Occipital lobe (tissue), 2 donors: ENCODE measurements around the gene RBM38. TPM values are rescaled to one million over a fixed set of nuclear protein-coding genes. Genes with fewer than 3 reads are reported as not detected.

Source experiments
- DNase-seq: peaks from one replicate; lab custom pipeline; 2025; lab: John Stamatoyannopoulos, UW
- total RNA-seq: library from RNA; depleted of rRNA; stranded (reverse); fragments of >200 nt; gene quantifications from one replicate; pipeline ENCODE4 v1.2.3, GENCODE V29; 2014

Gene RBM38
- total RNA-seq, 1 donor from 2014 or later: 11.2 TPM

GRCh38 chr20:57391439-57392301 is 474 bp downstream of the RBM38 start:
- no peak for DNase-seq

GRCh38 chr20:57392512-57393271 is 1.5 kb downstream of the RBM38 start:
- no peak for DNase-seq

GRCh38 chr20:57393321-57394120 is 2.3 kb downstream of the RBM38 start:
- no peak for DNase-seq

- no peak for DNase-seq
Observed at GRCh38 chr20:57394121-57395082, 3.2 kb downstream of the RBM38 start.

GRCh38 chr20:57395111-57395966 is 4.1 kb downstream of the RBM38 start:
- DNase-seq: peak; percentile 86

- no peak for DNase-seq
Observed at GRCh38 chr20:57396212-57396983, 5.2 kb downstream of the RBM38 start.

- no peak for DNase-seq
Observed at GRCh38 chr20:57396984-57397692, 5.9 kb downstream of the RBM38 start.

GRCh38 chr20:57397693-57398108 is 6.5 kb downstream of the RBM38 start:
- DNase-seq: no peak

- no peak for DNase-seq
Observed at GRCh38 chr20:57398231-57398821, 7.1 kb downstream of the RBM38 start.

- no peak for DNase-seq
Observed at GRCh38 chr20:57398901-57399535, 7.8 kb downstream of the RBM38 start.

GRCh38 chr20:57399587-57400155 is 8.5 kb downstream of the RBM38 start:
- DNase-seq: no peak

- DNase-seq: no peak
Observed at GRCh38 chr20:57400231-57400701, 9.1 kb downstream of the RBM38 start.

GRCh38 chr20:57400821-57401564 is 9.8 kb downstream of the RBM38 start:
- DNase-seq: no peak

GRCh38 chr20:57401565-57401918 is 10.3 kb downstream of the RBM38 start:
- no peak for DNase-seq

GRCh38 chr20:57402206-57403125 is 11.3 kb downstream of the RBM38 start:
- DNase-seq: no peak
